ENCODE results near the gene PHF13. TPM values are rescaled to one million over a fixed set of nuclear protein-coding genes. Genes with fewer than 3 reads are reported as not detected.
"Not testable (repeated sequence)": the region's sequence is repeated elsewhere in the genome, so short reads cannot be mapped to it uniquely, and the experiment has no call there.

Gene PHF13
- total RNA-seq, 1 donor from 2014 or later, result 19.3 TPM

- DNase-seq (ENCODE audit: low spot score) (no peak), ATAC-seq (no peak)
- intact Hi-C loops (cut with DNase I), result loop anchor here (10.0 kb wide), 1 partner anchor 90 kb away; the partner anchor contains the start of genes NOL9 and TAS1R1
Observed at GRCh38 chr1:6645018-6645417, 31.5 kb downstream of the PHF13 start.

- DNase-seq (ENCODE audit: low spot score) (no peak), ATAC-seq (peak; percentile 55)
- intact Hi-C loops (cut with DNase I), result loop anchor here (10.0 kb wide), 1 partner anchor 92 kb away; the partner anchor contains the start of genes NOL9 and TAS1R1
Observed at GRCh38 chr1:6646499-6647148, 33.1 kb downstream of the PHF13 start.

GRCh38 chr1:6648556-6648955, 35.0 kb downstream of the PHF13 start:
- ATAC-seq, result no peak
- intact Hi-C loops (cut with DNase I), result loop anchor here (10.0 kb wide), 1 partner anchor 94 kb away; the partner anchor contains the start of genes NOL9 and TAS1R1

GRCh38 chr1:6651909-6652308, 38.4 kb downstream of the PHF13 start:
- ATAC-seq (no peak), DNase-seq (ENCODE audit: low spot score) (no peak)
- intact Hi-C loops (cut with DNase I), result no loop called here

More at GRCh38 chr1:6648556-6648955, 35.0 kb downstream of the PHF13 start:
- no peak for DNase-seq (ENCODE audit: low spot score)

- DNase-seq (ENCODE audit: low spot score) (no peak), ATAC-seq (no peak)
- intact Hi-C loops (cut with DNase I), result no loop called here
Observed at GRCh38 chr1:6652986-6653385, 39.5 kb downstream of the PHF13 start.

- no peak for DNase-seq (ENCODE audit: low spot score)
- intact Hi-C loops (cut with DNase I), result no loop called here
- ATAC-seq, result no peak
Observed at GRCh38 chr1:6653436-6654290, 40.1 kb downstream of the PHF13 start.

GRCh38 chr1:6657138-6657537, 43.6 kb downstream of the PHF13 start:
- intact Hi-C loops (cut with DNase I), result no loop called here
- ATAC-seq, result no peak
- DNase-seq (ENCODE audit: low spot score), result no peak

- ATAC-seq, result no peak
- intact Hi-C loops (cut with DNase I), result no loop called here
- DNase-seq (ENCODE audit: low spot score), result no peak
Observed at GRCh38 chr1:6658359-6659060, 45.0 kb downstream of the PHF13 start.

GRCh38 chr1:6660415-6661049, 47.0 kb downstream of the PHF13 start:
- intact Hi-C loops (cut with DNase I), result no loop called here
- no peak for DNase-seq (ENCODE audit: low spot score)
- ATAC-seq, result no peak

- intact Hi-C loops (cut with DNase I); ATAC-seq: not testable (repeated sequence)
Observed at GRCh38 chr1:6662468-6662867, 48.9 kb downstream of the PHF13 start.

GRCh38 chr1:6666696-6667095, 53.2 kb downstream of the PHF13 start:
- no peak for ATAC-seq

More at GRCh38 chr1:6662468-6662867, 48.9 kb downstream of the PHF13 start:
- not testable (repeated sequence) for DNase-seq (ENCODE audit: low spot score)

GRCh38 chr1:6667139-6667538, 53.6 kb downstream of the PHF13 start:
- DNase-seq (ENCODE audit: low spot score) (no peak), ATAC-seq (no peak)
- intact Hi-C loops (cut with DNase I), result no loop called here

More at GRCh38 chr1:6666696-6667095, 53.2 kb downstream of the PHF13 start:
- intact Hi-C loops (cut with DNase I), result no loop called here
- no peak for DNase-seq (ENCODE audit: low spot score)

GRCh38 chr1:6668503-6668902, 55.0 kb downstream of the PHF13 start:
- ATAC-seq (no peak), DNase-seq (ENCODE audit: low spot score) (no peak)
- intact Hi-C loops (cut with DNase I), result no loop called here

- intact Hi-C loops (cut with DNase I), result no loop called here
- no peak for ATAC-seq
- DNase-seq (ENCODE audit: low spot score), result no peak
Observed at GRCh38 chr1:6672558-6672957, 59.0 kb downstream of the PHF13 start.

Other genes starting within 250 kb of the PHF13 start
- 11.9 TPM for gene ACOT7, start 220.0 kb upstream of the PHF13 start, total RNA-seq
- not detected for gene HES2, start 193.8 kb upstream of the PHF13 start, total RNA-seq
- 14.4 TPM for gene ESPN, start 189.0 kb upstream of the PHF13 start, total RNA-seq
- gene TNFRSF25, start 147.6 kb upstream of the PHF13 start, total RNA-seq, result 52.0 TPM
- gene PLEKHG5, start 122.1 kb upstream of the PHF13 start, total RNA-seq, result 77.7 TPM
- 26.0 TPM for gene NOL9, start 59.2 kb upstream of the PHF13 start, total RNA-seq
- not detected for gene TAS1R1, start 58.4 kb upstream of the PHF13 start, total RNA-seq
- gene ZBTB48, start 33.7 kb upstream of the PHF13 start, total RNA-seq, result 28.9 TPM
- gene KLHL21, start 10.9 kb upstream of the PHF13 start, total RNA-seq, result 31.4 TPM
- gene THAP3, start 11.1 kb downstream of the PHF13 start, total RNA-seq, result 20.4 TPM
- 38.7 TPM for gene DNAJC11, start 88.1 kb downstream of the PHF13 start, total RNA-seq
- gene CAMTA1, start 171.7 kb downstream of the PHF13 start, total RNA-seq, result 72.4 TPM